Tibial nerve (tissue), 4 donors: ENCODE data around the gene AOPEP. TPM values are rescaled to one million over a fixed set of nuclear protein-coding genes. Genes with fewer than 3 reads are reported as not detected.

Experiments
- DNase-seq, 2 donors: peaks; one replicate each; pipeline ENCODE4 v3.0.0-alpha.2; 2019; ENCODE audit warnings: low spot score in 2 of 2
- H3K27ac ChIP-seq, 4 donors: fragments of 200-600 bp; sonication (generic) in 3 of 4; one replicate each; pipeline ENCODE4 v1.5.1; 2017 to 2019; ENCODE audit warnings: mild to moderate bottlenecking in 1 of 4
- H3K27me3 ChIP-seq, 2 donors: fragments of 200-600 bp; sonication (generic) in 1 of 2; one replicate each; pipeline versions ENCODE4 v1.5.1 to v1.6.0; 2017 to 2019
- H3K36me3 ChIP-seq, 3 donors: fragments of 200-600 bp; sonication (generic); one replicate each; pipeline ENCODE4 v1.5.1; 2018 to 2019
- H3K4me1 ChIP-seq, 4 donors: fragments of 200-600 bp; sonication (generic) in 3 of 4; one replicate each; pipeline ENCODE4 v1.5.1; 2017 to 2019
- H3K4me3 ChIP-seq, 4 donors: fragments of 200-600 bp; sonication (generic) in 3 of 4; one replicate each; pipeline ENCODE4 v1.5.1; 2017 to 2019; ENCODE audit warnings: mild to moderate bottlenecking in 1 of 4, moderate library complexity in 1 of 4
- H3K9me3 ChIP-seq, 4 donors: fragments of 200-600 bp; sonication (generic) in 3 of 4; one replicate each; pipeline ENCODE4 v1.5.1; 2017 to 2019
- EP300 ChIP-seq, 2 donors: sonication (generic); formaldehyde crosslinking; IDR thresholded peaks; one replicate each; pipeline ENCODE4 v1.6.1; 2017; ENCODE audit warnings: antibody characterized with exemption in 2 of 2, mild to moderate bottlenecking in 1 of 2
- POLR2A ChIP-seq, 2 donors: fragments of 450-650 bp; IDR thresholded peaks; one replicate each; pipeline ENCODE4 v1.6.1; 2017; ENCODE audit warnings: antibody characterized with exemption in 2 of 2, mild to moderate bottlenecking in 2 of 2, moderate library complexity in 2 of 2
- WGBS, 2 donors: methylation state at CpG; one replicate each; pipeline ENCODE4 v1.1.5; 2018; 5-methylcytosine and 5-hydroxymethylcytosine counted together
- total RNA-seq, 4 donors: library from RNA; depleted of rRNA; stranded (reverse); fragments of >200 nt; gene quantifications; one replicate each; pipeline ENCODE4 v1.1.0, GENCODE V29; 2016
- TF ChIP-seq, protein P1 (sequence below), 5 experiments: fragments of 200-600 bp in 3 of 5; fragments of 450-650 bp in 2 of 5; sonication (generic) in 3 of 5; IDR thresholded peaks; one replicate each; pipeline ENCODE4 v1.5.1; 2016 to 2019; ENCODE audit warnings: antibody characterized with exemption in 5 of 5, mild to moderate bottlenecking in 3 of 5, moderate library complexity in 2 of 5

Gene AOPEP
- total RNA-seq, 4 donors from 2014 or later: 236 to 323 (median 265) TPM

GRCh38 chr9:94783102-94783682 is 56.7 kb downstream of the AOPEP start:
- no peaks in the 10 kb centered on the region for H3K36me3 ChIP-seq
- no peaks in the 10 kb centered on the region for H3K9me3 ChIP-seq
- H3K4me1 ChIP-seq: peaks cover 0 to 39% (median 12%) of the 10 kb centered on the region in 4 donors
- 39 to 44% methylated on average over 14 of the region's 14 CpGs for WGBS, 2 donors
- TF ChIP-seq POLR2A (IDR thresholded peaks at IDR 0.05) (no peak), EP300 (IDR thresholded peaks at IDR 0.05) (peak in 1 of 2 donors; percentile 70)
- TF ChIP-seq, protein P1, sequence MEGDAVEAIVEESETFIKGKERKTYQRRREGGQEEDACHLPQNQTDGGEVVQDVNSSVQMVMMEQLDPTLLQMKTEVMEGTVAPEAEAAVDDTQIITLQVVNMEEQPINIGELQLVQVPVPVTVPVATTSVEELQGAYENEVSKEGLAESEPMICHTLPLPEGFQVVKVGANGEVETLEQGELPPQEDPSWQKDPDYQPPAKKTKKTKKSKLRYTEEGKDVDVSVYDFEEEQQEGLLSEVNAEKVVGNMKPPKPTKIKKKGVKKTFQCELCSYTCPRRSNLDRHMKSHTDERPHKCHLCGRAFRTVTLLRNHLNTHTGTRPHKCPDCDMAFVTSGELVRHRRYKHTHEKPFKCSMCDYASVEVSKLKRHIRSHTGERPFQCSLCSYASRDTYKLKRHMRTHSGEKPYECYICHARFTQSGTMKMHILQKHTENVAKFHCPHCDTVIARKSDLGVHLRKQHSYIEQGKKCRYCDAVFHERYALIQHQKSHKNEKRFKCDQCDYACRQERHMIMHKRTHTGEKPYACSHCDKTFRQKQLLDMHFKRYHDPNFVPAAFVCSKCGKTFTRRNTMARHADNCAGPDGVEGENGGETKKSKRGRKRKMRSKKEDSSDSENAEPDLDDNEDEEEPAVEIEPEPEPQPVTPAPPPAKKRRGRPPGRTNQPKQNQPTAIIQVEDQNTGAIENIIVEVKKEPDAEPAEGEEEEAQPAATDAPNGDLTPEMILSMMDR (IDR thresholded peaks at IDR 0.05): peak; percentile 37 to 81 (median 64)
- H3K27me3 ChIP-seq: no peaks in the 10 kb centered on the region
- H3K27ac ChIP-seq: peak overlapping the region; percentile 52 to 79 (median 70)
- H3K4me3 ChIP-seq: no peak overlapping the region
- peak; percentile 50 to 83 for DNase-seq

DNA sequence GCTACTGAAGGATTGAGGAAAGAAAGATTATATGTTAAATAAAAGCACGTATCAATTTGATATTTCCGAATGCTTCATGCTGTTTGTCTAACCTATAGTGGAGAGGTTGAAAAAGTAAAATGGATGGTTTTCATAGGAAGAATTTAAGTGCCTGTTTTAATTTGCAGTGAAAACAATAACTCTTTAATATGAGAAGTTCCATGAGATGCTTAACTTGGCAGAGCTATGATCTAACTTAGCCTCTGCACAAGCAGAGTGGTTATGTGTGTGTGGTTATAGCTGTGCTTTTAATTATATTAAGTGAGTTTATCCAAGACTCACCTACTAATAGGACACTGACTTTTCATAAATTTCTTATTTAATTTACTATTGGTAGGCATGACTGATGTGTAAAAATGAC is 57.4 kb downstream of the AOPEP start:
- Histone ChIP-seq H3K4me3 (no peak overlapping the region), H3K27ac (peak overlapping the region in 3 of 4 donors; percentile 60 to 79 (median 79)), H3K4me1 (peaks cover 0 to 39% (median 12%) of the 10 kb centered on the region in 4 donors), H3K36me3 (no peaks in the 10 kb centered on the region), H3K27me3 (no peaks in the 10 kb centered on the region), H3K9me3 (no peaks in the 10 kb centered on the region)
- 73 to 74% methylated on average over 2 of the region's 2 CpGs for WGBS, 2 donors
- TF ChIP-seq EP300 (IDR thresholded peaks at IDR 0.05): no peak
- TF ChIP-seq, protein P1 (IDR thresholded peaks at IDR 0.05): no peak
- no peak for TF ChIP-seq POLR2A (IDR thresholded peaks at IDR 0.05)
- no peak for DNase-seq

DNA sequence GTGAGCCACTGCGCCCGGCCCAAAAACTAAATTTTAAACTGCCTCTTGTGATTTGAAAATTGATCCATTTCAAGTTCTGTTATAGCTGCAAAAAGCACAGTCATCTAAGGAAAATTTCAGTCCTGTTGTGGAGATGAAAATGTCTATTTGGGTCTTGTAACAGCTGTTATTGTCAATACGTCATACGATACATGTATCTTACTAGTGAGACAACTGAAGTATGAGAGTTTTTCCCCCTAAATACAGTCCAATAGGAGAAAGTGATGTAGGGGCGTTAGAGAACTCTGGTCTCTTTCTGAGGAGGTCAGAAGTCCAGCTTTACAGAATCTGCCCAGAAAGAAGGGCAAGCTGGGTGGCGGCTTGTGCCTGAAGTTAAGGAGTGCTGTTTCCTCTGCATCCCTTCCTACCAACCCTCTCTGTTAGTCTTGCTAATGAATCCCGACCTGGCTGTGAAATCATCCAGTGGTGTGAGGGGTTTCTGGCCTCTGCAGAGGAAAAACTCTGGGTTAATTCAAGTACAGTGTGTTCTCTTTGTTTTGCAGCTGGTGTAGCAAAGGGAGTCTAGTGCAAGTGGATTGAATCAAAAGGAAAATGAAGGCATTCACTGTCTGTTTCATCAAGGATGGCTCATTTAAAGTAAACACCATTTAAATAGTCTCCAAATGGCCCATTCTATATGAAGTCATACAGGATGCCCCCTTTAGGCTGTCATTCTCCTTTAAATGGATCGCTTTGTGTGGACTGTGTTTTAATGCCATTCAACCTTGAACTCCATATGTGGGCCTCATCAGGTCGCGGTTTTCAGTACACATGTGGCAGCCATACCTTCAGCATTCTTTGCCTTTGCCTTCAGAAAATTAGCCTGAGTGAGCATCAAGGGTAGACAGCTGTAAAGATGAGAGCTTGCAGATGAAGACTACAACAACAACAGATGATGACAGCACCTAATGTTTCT is 59.0 kb downstream of the AOPEP start:
- no peak for DNase-seq
- H3K9me3 ChIP-seq: no peaks in the 10 kb centered on the region
- H3K27ac ChIP-seq: peak overlapping the region in 2 of 4 donors; percentile 22 to 79
- H3K36me3 ChIP-seq: peaks cover 0 to 5% (median 0%) of the 10 kb centered on the region in 3 donors
- no peak overlapping the region for H3K4me3 ChIP-seq
- peaks cover 0 to 37% (median 12%) of the 10 kb centered on the region in 4 donors for H3K4me1 ChIP-seq
- 78 to 80% methylated on average over 10 of the region's 10 CpGs for WGBS, 2 donors
- TF ChIP-seq EP300 (IDR thresholded peaks at IDR 0.05) (no peak), POLR2A (IDR thresholded peaks at IDR 0.05) (no peak)
- TF ChIP-seq, protein P1 (IDR thresholded peaks at IDR 0.05): no peak
- H3K27me3 ChIP-seq: no peaks in the 10 kb centered on the region

DNA sequence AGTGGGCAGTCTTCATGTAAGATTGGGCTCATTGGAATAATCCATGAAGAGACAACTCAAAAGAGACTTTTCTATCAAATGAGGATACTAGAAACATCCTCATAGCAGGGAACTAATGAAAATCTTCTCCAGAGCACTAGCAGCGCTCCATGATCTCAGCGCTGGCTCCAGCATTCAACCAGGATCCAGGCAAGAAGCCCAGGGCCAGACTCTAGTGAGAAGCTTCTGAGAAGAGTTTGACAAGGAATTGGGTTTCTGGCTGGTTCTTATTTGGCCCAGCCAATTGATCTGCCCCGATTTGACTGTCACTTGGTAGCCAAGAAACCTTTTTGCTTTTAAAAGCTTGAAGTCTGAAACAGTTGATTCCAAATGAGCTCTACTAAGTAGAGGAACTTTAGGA is 60.1 kb downstream of the AOPEP start:
- WGBS, 2 donors: 83 to 88% methylated on average over 3 of the region's 3 CpGs

More for the DNA sequence above, 60.1 kb downstream of the AOPEP start:
- TF ChIP-seq, protein P1 (IDR thresholded peaks at IDR 0.05): no peak
- TF ChIP-seq POLR2A (IDR thresholded peaks at IDR 0.05) (no peak), EP300 (IDR thresholded peaks at IDR 0.05) (no peak)
- no peak for DNase-seq
- Histone ChIP-seq H3K27ac (peak overlapping the region in 1 of 4 donors; percentile 18), H3K9me3 (no peaks in the 10 kb centered on the region), H3K27me3 (no peaks in the 10 kb centered on the region), H3K4me3 (no peak overlapping the region), H3K36me3 (peaks cover 0 to 6% (median 0%) of the 10 kb centered on the region in 3 donors), H3K4me1 (peaks cover 0 to 33% (median 12%) of the 10 kb centered on the region in 4 donors)
